GM21619 (cell line): Measurements from ENCODE around the gene UNC93A.

Source experiments
- ATAC-seq: cut with Tn5 transposase; IDR thresholded peaks from one replicate; pipeline ENCODE4 v1.9.1; 2021; ENCODE audit not compliant: unreplicated experiment

Gene UNC93A

GRCh38 chr6:167293088-167293589 is 2.0 kb downstream of the UNC93A start:
- no peak for ATAC-seq

- ATAC-seq, result no peak
Measured at GRCh38 chr6:167293590-167294091, 2.5 kb downstream of the UNC93A start.

- no peak for ATAC-seq
Measured at GRCh38 chr6:167294241-167294640, 3.1 kb downstream of the UNC93A start.

GRCh38 chr6:167294651-167295494 is 3.8 kb downstream of the UNC93A start:
- ATAC-seq, result no peak

- ATAC-seq, result no peak
Measured at GRCh38 chr6:167295495-167296292, 4.6 kb downstream of the UNC93A start.

GRCh38 chr6:167296293-167296690 is 5.2 kb downstream of the UNC93A start:
- no peak for ATAC-seq

- ATAC-seq, result no peak
Measured at GRCh38 chr6:167296902-167297301, 5.8 kb downstream of the UNC93A start.

GRCh38 chr6:167298127-167298526 is 7.0 kb downstream of the UNC93A start:
- ATAC-seq, result no peak

- ATAC-seq, result no peak
Measured at GRCh38 chr6:167299641-167300308, 8.7 kb downstream of the UNC93A start.

- ATAC-seq, result no peak
Measured at GRCh38 chr6:167300902-167301777, 10.0 kb downstream of the UNC93A start.

- no peak for ATAC-seq
Measured at GRCh38 chr6:167302074-167302473, 11.0 kb downstream of the UNC93A start.

GRCh38 chr6:167302796-167303195 is 11.7 kb downstream of the UNC93A start:
- no peak for ATAC-seq

GRCh38 chr6:167303675-167304625 is 12.8 kb downstream of the UNC93A start:
- ATAC-seq, result no peak

GRCh38 chr6:167304912-167305311 is 13.8 kb downstream of the UNC93A start:
- no peak for ATAC-seq

- ATAC-seq, result no peak
Measured at GRCh38 chr6:167305796-167306195, 14.7 kb downstream of the UNC93A start.

GRCh38 chr6:167306401-167306998 is 15.4 kb downstream of the UNC93A start:
- ATAC-seq, result no peak

- no peak for ATAC-seq
Measured at GRCh38 chr6:167307342-167307955, 16.3 kb downstream of the UNC93A start.

- ATAC-seq, result no peak
Measured at GRCh38 chr6:167308207-167308606, 17.1 kb downstream of the UNC93A start.
